Choroid plexus epithelial cell (primary cell): ENCODE data around the gene ADGRA3.

Experiments used
- DNase-seq: peaks from one replicate; pipeline ENCODE4 v3.0.0-alpha.2; 2010; ENCODE audit warnings: low read depth
- H3K4me3 ChIP-seq: 2 replicates; pipeline ENCODE4 v1.5.1; 2011; ENCODE audit warnings: low read depth, mild to moderate bottlenecking, control low read depth, low read length, moderate library complexity
- TF ChIP-seq, protein P1 (sequence below): conservative IDR thresholded peaks from 2 replicates; pipeline ENCODE4 v1.5.1; 2011; ENCODE audit warnings: low read depth, mild to moderate bottlenecking, control low read depth, inconsistent platforms, low read length, moderate library complexity

ADGRA3 gene

DNA sequence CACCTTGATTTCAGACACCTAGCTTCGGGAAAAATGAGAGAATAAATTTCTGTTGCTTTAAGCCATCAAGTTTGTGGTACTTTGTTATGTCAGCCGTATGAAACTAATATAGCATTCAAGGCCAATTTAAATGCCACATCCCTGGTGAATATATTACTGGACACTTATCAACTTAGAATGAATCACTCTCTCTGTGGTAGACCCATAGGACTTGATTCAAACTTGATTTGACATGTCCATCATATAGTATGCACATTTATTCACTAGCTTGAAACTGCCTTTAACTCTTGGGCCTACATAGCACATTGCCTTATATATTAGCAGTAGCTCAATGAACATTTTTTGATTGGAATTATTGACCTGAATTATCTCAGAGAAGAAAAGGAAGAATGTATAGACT, 172.3 kb downstream of the ADGRA3 start:
- H3K4me3 ChIP-seq = no peak overlapping the region
- TF ChIP-seq, protein P1, sequence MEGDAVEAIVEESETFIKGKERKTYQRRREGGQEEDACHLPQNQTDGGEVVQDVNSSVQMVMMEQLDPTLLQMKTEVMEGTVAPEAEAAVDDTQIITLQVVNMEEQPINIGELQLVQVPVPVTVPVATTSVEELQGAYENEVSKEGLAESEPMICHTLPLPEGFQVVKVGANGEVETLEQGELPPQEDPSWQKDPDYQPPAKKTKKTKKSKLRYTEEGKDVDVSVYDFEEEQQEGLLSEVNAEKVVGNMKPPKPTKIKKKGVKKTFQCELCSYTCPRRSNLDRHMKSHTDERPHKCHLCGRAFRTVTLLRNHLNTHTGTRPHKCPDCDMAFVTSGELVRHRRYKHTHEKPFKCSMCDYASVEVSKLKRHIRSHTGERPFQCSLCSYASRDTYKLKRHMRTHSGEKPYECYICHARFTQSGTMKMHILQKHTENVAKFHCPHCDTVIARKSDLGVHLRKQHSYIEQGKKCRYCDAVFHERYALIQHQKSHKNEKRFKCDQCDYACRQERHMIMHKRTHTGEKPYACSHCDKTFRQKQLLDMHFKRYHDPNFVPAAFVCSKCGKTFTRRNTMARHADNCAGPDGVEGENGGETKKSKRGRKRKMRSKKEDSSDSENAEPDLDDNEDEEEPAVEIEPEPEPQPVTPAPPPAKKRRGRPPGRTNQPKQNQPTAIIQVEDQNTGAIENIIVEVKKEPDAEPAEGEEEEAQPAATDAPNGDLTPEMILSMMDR = no peak
- no peak for DNase-seq

DNA sequence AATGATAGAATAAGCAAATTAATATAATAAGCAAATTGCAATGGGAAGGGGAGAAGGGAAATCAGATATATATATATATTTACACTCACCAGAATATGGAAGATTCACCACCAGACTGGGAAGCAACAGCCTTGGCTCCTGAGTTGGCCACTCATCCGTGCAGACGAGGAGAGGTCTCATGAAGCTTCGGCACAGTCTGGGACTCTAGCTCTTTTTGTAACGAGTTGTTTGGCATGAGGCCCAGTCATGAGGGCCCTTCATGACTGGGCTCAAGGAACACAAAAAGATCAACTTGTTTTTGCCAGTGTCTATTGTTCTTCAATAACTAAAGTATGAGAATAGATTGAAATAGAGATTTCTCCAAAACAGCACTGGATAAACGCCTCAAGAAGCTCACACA, 176.4 kb downstream of the ADGRA3 start:
- TF ChIP-seq, protein P1 = no peak
- no peak for DNase-seq
- H3K4me3 ChIP-seq = no peak overlapping the region

DNA sequence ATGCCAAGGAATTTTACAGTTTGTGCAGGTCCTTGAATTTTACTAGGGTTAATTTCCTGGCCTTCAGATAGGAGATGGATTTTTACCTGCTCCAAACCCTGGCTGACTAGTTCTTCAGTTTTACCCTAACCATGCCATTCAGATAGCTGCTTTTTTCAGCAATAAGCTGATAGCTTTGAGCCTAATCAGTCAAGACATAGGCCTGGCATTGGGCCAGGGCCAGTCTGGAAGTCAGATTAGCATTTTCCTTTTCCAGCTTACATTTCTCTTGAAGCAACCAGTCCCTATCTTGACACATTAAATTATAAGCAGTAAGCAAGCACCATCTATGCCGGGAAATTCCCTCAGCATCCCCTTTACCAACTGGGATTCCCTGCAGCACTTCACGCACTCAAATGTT, 177.1 kb downstream of the ADGRA3 start:
- TF ChIP-seq, protein P1 = no peak
- DNase-seq = no peak
- H3K4me3 ChIP-seq = no peak overlapping the region
